Activated B cell treated with CpG ODN at 0.5 μM for 24 hours (primary cell): ENCODE data around the gene DISP1. TPM values are rescaled to one million over a fixed set of nuclear protein-coding genes. Genes with fewer than 3 reads are reported as not detected.
A peak's percentile ranks its signal among the peaks of the same experiment; 100 is the strongest.

Source experiments
- ATAC-seq: fragments of 200-7000 bp; cut with Tn5 transposase; one replicate; pipeline ENCODE4 v1.10.0; 2021; ENCODE audit warnings: low read depth, mild to moderate bottlenecking, moderate library complexity
- CTCF ChIA-PET: fragments of 350-600 bp; sonication (Branson Sonifier 250); formaldehyde crosslinking; loops from one replicate; lab custom pipeline; 2021; ENCODE audit warnings: antibody characterized with exemption; lab: Charles Lee
- POLR2A ChIA-PET: fragments of 350-600 bp; sonication (Branson Sonifier 250); formaldehyde crosslinking; loops from one replicate; lab custom pipeline; 2021; ENCODE audit warnings: antibody characterized with exemption; lab: Charles Lee
- DNase-seq: peaks from one replicate; pipeline ENCODE4 v3.0.0; 2022
- H3K27ac Mint-ChIP-seq: one replicate; pipeline ENCODE4 v1.8.0; 2020; ENCODE audit warnings: mixed read lengths
- H3K27me3 Mint-ChIP-seq: one replicate; pipeline ENCODE4 v1.8.0; 2021; ENCODE audit warnings: mixed read lengths
- H3K36me3 Mint-ChIP-seq: one replicate; pipeline ENCODE4 v1.8.0; 2021; ENCODE audit warnings: low read depth, mixed read lengths
- H3K4me1 Mint-ChIP-seq: one replicate; pipeline ENCODE4 v1.8.0; 2021; ENCODE audit warnings: mixed read lengths
- H3K4me3 Mint-ChIP-seq: one replicate; pipeline ENCODE4 v1.8.0; 2020; ENCODE audit warnings: mild to moderate bottlenecking, mixed read lengths
- H3K9me3 Mint-ChIP-seq: one replicate; pipeline ENCODE4 v1.8.0; 2020; ENCODE audit warnings: mixed read lengths
- CTCF ChIP-seq: fragments of 200-600 bp; IDR thresholded peaks from one replicate; pipeline ENCODE4 v1.8.0; 2022; ENCODE audit warnings: antibody characterized with exemption, mild to moderate bottlenecking
- intact Hi-C: fragments of 100-400 bp; cut with micrococcal nuclease; formaldehyde crosslinking; loops from one replicate; pipeline ENCODE4 v1.15.1; 2024
- total RNA-seq: library from RNA; stranded (reverse); gene quantifications from 2 replicates; pipeline ENCODE4 v1.2.3, GENCODE V29; 2022

Gene DISP1
- total RNA-seq, 1 donor from 2014 or later = 5.1 TPM

- intact Hi-C loops = no loop called here
- H3K27ac Mint-ChIP-seq = no peak overlapping the region
- H3K36me3 Mint-ChIP-seq = peaks cover 2% of the 10 kb centered on the region
- no peak for TF ChIP-seq CTCF
- CTCF ChIA-PET = interaction anchor here (0.9 to 1.2 kb wide), 2 partner anchors 42 to 55 kb away, joined by 3 read pairs; no protein-coding TSS in a partner anchor
- peaks cover 11% of the 10 kb centered on the region for H3K9me3 Mint-ChIP-seq
- no peaks in the 10 kb centered on the region for H3K27me3 Mint-ChIP-seq
- no peak for DNase-seq
- H3K4me1 Mint-ChIP-seq = peaks cover 57% of the 10 kb centered on the region
- ATAC-seq = no peak
- POLR2A ChIA-PET = interaction anchor here (1.1 to 1.2 kb wide), 3 partner anchors 15 to 55 kb away, joined by 3 to 4 read pairs (median 3); no protein-coding TSS in a partner anchor
- no peak overlapping the region for H3K4me3 Mint-ChIP-seq
These were observed 27.1 kb upstream of the DISP1 start for GRCh38 chr1:222787729-222788128.

GRCh38 chr1:222788402-222789156 lies 26.3 kb upstream of the DISP1 start:
- Mint-ChIP-seq H3K4me3 (peak overlapping the region; percentile 4), H3K27ac (no peak overlapping the region), H3K27me3 (no peaks in the 10 kb centered on the region), H3K9me3 (peaks cover 11% of the 10 kb centered on the region), H3K36me3 (peaks cover 2% of the 10 kb centered on the region), H3K4me1 (peaks cover 60% of the 10 kb centered on the region)
- DNase-seq (no peak), ATAC-seq (peak; percentile 50)
- intact Hi-C loops = no loop called here
- no peak for TF ChIP-seq CTCF
- ChIA-PET CTCF (interaction anchor here (1.0 to 1.2 kb wide), 3 partner anchors 50 to 292 kb away, joined by 3 to 4 read pairs (median 3); no protein-coding TSS in a partner anchor), POLR2A (interaction anchor here (0.6 to 1.2 kb wide), 4 partner anchors 9 to 905 kb away, joined by 3 to 4 read pairs (median 3); no protein-coding TSS in a partner anchor)

- ChIA-PET CTCF (interaction anchor here (1.4 kb wide), 1 partner anchor 334 kb away, joined by 6 read pairs; no protein-coding TSS in a partner anchor), POLR2A (interaction anchor here (1.0 kb wide), 1 partner anchor 146 kb away, joined by 3 read pairs; no protein-coding TSS in a partner anchor)
- intact Hi-C loops = loop anchor here (5.0 kb wide), 2 partner anchors 197 to 892 kb away; no protein-coding TSS in a partner anchor
- no peaks in the 10 kb centered on the region for H3K27me3 Mint-ChIP-seq
- DNase-seq (no peak), ATAC-seq (no peak)
- no peak overlapping the region for H3K4me3 Mint-ChIP-seq
- H3K27ac Mint-ChIP-seq = peak overlapping the region; percentile 24
- peaks cover 49% of the 10 kb centered on the region for H3K4me1 Mint-ChIP-seq
- H3K9me3 Mint-ChIP-seq = peaks cover 11% of the 10 kb centered on the region
- H3K36me3 Mint-ChIP-seq = peaks cover 2% of the 10 kb centered on the region
- TF ChIP-seq CTCF = no peak
These were observed 24.7 kb upstream of the DISP1 start for GRCh38 chr1:222790115-222790514.

- Mint-ChIP-seq H3K4me1 (peaks cover 45% of the 10 kb centered on the region), H3K4me3 (no peak overlapping the region), H3K36me3 (peaks cover 2% of the 10 kb centered on the region), H3K9me3 (peaks cover 11% of the 10 kb centered on the region), H3K27me3 (no peaks in the 10 kb centered on the region), H3K27ac (peak overlapping the region; percentile 24)
- ChIA-PET POLR2A (interaction anchor here (0.6 to 1.1 kb wide), 3 partner anchors 18 to 146 kb away, joined by 3 to 5 read pairs (median 3); no protein-coding TSS in a partner anchor), CTCF (interaction anchor here (1.0 to 1.7 kb wide), 4 partner anchors 51 to 343 kb away, joined by 3 to 6 read pairs (median 4); no protein-coding TSS in a partner anchor)
- DNase-seq (no peak), ATAC-seq (no peak)
- intact Hi-C loops = loop anchor here (5.0 kb wide), 2 partner anchors 197 to 892 kb away; no protein-coding TSS in a partner anchor
- TF ChIP-seq CTCF = no peak
These were observed 24.3 kb upstream of the DISP1 start for GRCh38 chr1:222790520-222790919.
